ENCODE results near the gene OCA2.

DNA sequence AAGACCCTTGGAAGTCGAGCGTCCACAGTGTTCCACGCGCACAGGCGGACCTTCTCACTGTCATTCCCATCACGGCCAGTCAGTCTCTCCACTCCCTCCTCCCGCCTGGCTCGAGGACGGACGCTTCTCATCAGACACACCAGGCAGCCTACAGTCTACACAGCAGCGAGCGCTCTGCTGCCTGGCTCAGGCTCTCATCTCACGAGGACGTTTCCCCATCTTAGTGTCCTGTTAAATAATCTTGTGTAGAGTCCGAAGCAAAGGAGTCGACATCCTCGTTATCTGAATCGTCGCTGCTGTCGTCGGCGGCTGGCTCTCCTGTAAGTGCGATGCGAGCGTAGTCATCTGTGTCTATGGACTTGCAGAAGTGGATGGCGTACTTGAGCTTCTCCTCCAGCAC is 12.4 kb upstream of the OCA2 start:
- TF ChIP-seq SIN3A (IDR thresholded peaks at IDR 0.05; ENCODE audit: borderline replicate concordance, insufficient read depth, low read depth, low read length) (no peak), CTCF (IDR thresholded peaks at IDR 0.05) (no peak), POLR2AphosphoS5 (IDR thresholded peaks at IDR 0.05; ENCODE audit: low read depth, low read length) (no peak), REST (IDR thresholded peaks at IDR 0.05; ENCODE audit: insufficient read depth in 1 of 2, low read depth in 2 of 2, low read length in 1 of 2) (no peak)

All from Panc1 (cell line).